ENCODE results near the gene CSNK2A1.

The CSNK2A1 gene

DNA sequence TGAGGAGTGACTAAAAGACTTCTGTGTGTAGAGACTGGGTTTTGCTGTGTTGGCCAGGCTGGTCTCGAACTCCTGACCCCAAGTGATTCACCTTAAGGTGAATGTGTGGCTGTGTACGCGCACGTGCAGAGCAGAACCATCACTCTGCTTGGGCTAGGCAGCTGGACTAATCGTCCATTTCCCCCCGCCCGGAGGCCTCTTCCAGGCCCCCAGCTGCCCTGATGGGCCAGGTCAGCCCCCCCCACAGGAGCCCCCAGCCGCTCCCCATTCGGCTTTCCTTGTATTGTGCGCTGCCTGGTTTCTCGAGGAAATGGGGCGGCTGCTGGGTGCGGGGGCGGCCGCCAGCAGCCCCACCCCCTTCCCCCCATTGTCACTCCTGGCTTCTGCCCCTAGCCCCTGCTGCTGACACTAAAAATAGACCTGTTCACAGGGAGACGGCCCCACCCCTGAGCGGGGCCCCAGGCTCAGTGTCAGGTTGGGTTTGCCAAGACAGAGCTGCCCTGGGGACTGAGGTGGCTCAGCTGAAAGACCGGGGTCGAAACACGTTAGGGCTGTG lies 24.6 kb upstream of the CSNK2A1 start:
- no peak overlapping the region for H3K4me3 ChIP-seq (ENCODE audit: low read depth, low read length)

DNA sequence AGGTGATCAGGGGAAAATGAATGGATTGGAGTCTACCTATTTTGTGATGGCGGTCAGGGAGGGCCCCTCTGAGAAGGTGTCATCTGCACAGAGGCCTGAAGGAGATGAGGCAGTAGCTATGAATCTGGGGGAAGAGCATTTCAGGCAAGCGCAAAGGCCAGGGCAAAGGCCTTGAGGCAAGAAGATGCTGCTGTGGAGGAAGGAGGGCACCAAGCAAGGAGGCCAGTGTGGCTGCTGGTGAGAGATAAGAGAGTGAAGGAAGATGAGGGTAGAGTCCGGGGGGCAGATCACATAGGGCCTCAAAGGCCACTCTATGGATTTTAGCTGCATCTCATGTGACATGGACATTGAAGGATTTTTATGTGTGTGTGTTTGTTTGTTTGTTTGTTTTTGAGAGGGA lies 20.6 kb upstream of the CSNK2A1 start:
- no peak overlapping the region for H3K4me3 ChIP-seq (ENCODE audit: low read depth, low read length)

DNA sequence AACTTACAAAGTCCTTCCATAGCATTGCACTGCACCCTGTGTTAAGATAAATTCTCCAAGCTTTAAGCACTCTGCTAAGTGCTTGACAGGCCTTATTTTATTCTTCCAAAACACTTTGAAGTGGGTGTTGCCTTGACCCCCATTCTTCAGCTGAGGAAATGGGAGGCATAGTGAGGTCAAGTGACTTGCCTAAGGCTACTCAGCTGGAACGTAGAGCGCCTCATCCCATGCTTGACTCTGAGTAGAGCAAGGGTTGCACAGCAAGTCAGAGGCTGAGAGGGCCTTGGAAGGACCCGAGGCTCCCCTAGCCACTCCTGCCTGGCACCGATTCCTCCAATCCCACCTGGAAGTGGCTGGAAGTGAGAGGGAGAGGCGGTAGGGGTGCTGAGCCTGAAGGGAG lies 19.6 kb upstream of the CSNK2A1 start:
- H3K4me3 ChIP-seq (ENCODE audit: low read depth, low read length) = no peak overlapping the region

DNA sequence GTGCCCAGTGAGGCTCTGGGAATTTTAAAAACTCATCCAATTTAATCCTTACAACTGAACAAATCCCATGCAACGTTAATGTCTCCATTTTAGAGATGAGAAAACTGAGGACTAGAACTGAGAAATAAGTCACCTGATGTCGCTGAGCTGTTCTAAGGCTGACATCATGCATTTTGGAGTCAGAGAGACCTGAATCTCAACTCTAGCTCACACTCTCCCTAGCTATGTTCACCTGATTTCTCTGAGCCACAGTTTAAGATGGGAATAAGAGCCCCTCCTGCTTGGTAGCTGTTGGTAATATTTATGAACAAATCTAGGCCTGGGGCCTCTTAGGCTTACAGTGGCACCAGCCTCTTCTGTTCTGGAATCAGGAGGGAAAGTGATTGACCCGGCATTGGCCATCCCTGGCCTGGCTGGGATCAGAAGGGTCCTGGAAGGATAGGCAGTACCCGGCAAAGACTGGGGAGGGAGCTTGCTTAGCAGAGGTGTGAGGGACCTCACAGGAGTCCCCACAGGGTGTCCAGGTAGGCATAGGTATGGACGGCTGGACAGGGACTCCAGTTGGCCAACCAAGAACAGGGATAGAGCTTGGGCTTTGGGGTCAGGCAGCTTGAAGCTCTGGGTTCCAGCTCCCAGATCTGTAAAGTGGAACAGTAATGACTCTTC lies 18.8 kb upstream of the CSNK2A1 start:
- H3K4me3 ChIP-seq (ENCODE audit: low read depth, low read length) = no peak overlapping the region

DNA sequence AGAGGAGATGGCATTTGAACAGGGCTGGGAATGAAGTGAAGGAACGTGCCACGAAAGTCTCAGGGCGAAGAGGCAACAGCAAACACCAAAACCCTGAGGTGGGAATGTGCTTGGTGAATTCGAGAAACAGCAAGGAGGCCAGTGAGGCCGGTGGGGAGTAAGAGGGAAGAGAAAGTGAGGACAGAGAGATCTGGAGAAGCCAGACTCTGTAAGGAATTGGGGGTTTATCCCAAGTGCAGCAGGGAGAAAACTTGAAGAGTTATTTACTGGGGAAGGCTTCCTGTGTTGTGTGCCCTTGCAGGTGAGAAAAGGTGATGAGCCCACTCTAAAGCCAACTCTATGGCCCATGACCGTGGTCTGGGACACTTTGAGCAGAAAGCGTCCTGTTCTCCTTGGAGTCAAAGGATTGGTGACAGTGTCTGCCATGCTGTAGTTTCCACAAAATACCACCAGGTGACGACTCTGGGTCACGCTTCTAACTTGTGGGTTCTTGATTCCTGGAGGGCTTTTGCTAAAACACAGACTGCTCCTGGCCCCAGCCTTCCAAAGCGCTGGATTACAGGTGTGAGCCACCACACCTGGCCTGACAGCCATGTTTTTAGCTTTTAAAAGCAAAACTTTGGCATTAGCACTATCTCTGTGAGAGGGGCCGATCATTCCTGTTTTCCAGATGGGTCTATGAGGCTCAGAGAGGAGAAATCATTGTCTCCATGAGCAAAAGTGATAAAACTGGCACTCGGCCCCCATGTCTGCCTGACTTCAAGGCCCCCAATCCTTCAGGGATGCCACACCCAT lies 18.0 kb upstream of the CSNK2A1 start:
- H3K4me3 ChIP-seq (ENCODE audit: low read depth, low read length) = no peak overlapping the region

DNA sequence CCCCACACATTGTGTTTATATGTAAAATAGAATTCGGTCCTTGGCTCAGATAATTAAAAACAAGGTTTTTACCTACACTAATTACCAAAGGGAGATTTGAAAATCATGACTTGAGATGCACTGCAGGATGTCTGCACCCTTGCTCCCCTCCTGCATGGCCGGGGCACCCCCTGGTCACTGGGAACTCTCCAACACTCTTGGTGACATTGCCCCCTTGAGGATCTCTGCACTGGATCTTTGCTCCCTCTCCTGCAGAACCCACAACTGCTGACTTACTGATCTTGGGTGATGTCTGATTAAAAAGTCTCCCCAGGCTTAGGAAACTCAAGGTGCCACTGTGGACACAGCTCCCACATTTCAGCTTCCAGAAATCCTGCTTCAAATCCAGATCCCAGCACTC lies 17.1 kb upstream of the CSNK2A1 start:
- H3K4me3 ChIP-seq (ENCODE audit: low read depth, low read length) = no peak overlapping the region

DNA sequence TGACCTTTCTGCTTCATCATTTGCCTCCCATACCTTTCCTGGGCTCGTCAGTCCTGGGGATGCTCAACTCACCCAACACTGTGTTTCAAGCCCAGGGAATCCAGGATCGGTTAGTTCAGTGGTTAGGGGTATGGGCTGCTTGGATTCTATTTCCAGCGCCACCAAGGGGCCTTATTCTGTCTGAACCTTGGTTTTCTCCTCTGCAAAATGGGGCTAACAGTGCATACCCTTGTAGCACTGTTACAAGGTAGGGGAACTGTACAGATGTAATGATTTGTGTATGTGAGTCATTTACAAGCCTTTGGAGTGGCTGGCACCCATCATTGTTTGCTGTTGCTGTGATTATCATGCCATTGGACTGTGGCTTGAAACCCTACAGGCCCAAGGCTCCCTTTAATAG lies 14.5 kb upstream of the CSNK2A1 start:
- no peak overlapping the region for H3K4me3 ChIP-seq (ENCODE audit: low read depth, low read length)

DNA sequence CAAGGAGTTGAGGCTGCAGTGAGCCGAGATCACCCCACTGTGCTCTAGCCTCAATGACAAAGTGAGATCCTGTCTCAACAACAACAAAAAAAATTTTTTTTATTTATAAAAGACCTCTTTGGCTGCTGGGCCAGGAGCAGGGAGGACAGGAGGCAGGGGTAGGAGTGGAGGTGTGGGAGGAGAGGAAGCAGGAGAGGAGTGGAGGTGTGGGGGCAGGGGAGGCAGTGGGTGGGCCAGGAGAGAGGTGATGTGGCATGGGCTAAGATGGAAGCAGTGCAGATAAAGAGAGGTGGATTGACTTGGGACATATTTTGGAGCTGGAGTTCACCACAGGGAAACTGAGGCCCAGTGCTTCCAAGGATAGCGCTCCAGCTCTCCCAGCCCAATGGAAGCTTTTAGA lies 13.4 kb upstream of the CSNK2A1 start:
- H3K4me3 ChIP-seq (ENCODE audit: low read depth, low read length) = no peak overlapping the region

DNA sequence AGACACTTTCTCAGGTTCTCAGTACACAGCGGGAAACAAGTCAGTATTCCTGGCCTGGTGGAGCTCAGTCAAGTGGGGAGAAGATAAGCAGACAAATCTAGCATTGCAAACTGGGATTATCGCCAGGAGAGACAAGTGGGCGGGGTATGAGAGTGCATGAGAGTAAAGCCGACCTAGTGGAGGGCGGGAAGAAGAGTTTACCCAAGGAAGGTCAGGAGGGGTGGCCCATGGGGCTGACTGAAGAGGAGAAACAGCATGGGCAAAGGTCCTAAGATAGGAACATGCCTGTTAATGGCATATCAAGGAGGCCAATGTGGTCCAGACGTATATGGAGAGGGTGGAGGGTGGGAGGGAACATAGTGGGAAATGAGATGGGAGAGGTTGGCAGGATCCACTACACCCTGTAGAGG lies 12.4 kb upstream of the CSNK2A1 start:
- H3K4me3 ChIP-seq (ENCODE audit: low read depth, low read length) = no peak overlapping the region

DNA sequence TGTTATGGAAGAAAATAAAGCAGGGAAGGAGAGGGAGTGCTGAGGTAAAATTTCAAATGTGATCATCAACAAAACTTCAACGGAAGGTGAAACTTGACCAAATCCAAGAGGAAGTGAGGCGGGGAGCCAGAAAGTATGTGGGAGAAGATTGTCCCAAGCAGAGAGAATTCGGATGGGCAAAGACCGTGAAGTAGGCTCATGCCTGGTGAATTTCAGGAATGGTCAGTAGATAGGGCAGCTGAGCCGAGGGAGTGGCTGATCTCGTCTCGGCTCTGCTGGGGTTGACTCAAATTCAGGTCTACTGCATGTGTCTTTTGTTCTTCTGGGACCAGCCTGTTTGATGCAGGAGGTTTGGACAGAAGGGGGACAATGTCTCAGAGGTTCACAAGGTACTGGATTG lies 7.0 kb upstream of the CSNK2A1 start:
- H3K4me3 ChIP-seq (ENCODE audit: low read depth, low read length) = no peak overlapping the region

DNA sequence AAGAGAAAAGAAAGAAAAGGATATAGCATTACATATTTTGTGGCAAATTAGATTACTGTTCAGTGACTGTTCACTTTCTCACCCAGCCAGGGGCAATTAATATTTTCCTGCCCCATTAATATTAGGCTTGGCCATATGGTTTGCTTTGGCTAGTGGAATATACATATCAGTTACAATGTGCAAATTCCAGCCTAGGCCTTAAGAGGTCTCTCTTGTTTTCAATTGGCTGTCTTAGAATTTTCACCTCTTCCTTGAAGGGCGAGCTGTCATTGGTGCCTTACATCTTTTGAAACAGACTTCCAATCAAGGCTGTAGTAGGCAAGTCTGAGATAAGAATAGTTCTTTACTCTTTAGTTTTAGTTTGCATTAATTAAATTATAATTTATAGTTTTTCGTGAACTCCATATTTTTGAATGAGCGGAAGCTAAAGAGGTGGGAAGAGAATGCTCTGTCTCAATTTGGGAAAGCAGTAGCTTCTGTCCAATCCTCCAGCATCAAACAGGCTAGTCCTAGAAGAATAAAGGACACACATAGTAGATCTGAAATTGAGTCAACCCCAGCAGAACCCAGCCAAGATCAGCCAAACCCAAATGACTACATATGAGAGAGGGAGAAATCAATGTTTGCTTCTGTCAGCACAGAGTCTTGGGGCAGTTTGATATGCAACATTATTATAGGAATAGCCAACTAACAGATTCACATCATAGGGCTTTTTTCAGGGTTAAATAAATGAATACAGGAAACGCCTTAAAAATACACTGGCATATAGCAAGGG lies 6.3 kb upstream of the CSNK2A1 start:
- H3K4me3 ChIP-seq (ENCODE audit: low read depth, low read length) = no peak overlapping the region

DNA sequence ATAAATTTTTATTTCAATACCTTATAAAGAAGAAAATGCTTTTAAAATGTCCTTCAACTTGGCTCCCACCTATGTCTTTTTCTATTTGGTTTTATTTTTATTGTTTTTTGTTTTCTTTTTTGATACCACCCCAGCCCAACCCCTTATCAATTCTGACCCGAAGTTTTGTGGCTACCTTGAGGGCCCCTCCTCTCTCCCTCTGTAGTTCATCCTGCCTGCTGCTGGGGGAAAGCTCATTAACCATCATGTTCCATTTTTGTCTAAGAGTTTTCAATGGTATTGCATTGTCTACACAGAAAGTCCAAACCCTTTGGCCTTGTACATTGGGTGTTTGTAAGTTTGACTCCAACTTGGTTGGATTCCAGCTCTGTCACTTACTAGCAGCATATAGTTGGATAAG lies 5.3 kb upstream of the CSNK2A1 start:
- H3K4me3 ChIP-seq (ENCODE audit: low read depth, low read length) = no peak overlapping the region

DNA sequence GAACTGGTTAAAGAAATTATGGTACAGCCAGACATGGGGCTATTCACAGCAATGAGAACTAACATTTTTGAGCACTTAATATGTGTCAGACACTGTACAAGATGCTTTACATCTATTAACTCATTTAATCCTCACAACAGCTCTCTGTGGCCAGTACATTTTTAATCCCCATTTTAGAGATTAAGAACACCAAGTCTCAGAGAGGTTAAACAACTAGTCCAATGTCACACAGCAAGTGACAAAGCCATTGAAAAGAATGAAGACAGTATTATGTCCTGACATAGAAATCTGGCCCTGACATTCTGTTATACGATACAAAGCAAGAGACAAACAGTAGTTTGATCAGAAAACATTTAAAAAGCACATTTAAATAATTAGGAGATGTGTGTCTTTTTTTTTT lies 3.8 kb upstream of the CSNK2A1 start:
- no peak overlapping the region for H3K4me3 ChIP-seq (ENCODE audit: low read depth, low read length)

DNA sequence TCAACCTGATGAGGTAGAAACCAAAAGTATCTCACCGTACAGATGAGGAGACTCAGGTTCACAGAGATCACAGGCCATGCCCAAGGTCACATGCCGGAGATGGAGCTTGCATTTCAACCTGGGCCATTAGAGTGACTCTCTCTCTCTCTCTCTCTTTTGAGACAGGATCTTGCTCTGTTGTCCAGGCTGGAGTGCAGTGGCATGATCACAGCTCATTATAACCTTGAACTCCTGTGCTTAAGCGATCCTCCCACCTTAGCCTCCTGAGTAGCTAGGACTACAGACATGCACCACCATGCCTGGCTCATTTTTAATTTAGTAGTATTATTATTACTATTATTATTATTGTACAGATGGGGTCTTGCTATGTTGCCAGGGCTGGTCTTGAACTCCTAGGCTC lies 2.8 kb upstream of the CSNK2A1 start:
- H3K4me3 ChIP-seq (ENCODE audit: low read depth, low read length) = no peak overlapping the region

DNA sequence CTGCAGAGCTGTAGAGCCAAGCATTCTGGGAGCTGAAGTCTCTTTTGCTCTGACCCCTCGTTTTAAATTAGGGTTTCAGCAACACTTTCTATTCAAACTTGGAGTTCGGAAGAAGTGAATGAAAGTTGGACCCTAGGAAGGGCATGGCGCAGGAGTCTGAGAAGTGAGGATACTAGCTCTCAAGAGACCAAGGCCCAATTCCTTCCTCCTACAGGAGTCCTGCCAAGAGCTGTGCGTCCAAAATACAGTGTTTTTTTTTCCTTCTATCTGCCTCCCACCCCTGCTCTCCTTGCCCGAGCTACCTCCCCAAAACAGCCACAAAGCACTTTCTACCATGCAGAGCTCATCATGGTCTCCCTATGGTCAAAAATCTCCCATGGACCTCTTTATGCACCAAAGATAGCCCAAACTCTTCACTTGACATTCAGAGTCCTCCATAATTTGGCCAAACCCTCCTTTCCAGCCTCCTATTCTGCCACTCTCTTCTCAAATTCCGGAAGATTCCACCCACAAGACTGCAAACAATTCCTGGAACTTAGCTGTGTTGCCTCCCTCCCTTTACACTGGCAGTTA lies 649 bp upstream of the CSNK2A1 start:
- no peak overlapping the region for H3K4me3 ChIP-seq (ENCODE audit: low read depth, low read length)

DNA sequence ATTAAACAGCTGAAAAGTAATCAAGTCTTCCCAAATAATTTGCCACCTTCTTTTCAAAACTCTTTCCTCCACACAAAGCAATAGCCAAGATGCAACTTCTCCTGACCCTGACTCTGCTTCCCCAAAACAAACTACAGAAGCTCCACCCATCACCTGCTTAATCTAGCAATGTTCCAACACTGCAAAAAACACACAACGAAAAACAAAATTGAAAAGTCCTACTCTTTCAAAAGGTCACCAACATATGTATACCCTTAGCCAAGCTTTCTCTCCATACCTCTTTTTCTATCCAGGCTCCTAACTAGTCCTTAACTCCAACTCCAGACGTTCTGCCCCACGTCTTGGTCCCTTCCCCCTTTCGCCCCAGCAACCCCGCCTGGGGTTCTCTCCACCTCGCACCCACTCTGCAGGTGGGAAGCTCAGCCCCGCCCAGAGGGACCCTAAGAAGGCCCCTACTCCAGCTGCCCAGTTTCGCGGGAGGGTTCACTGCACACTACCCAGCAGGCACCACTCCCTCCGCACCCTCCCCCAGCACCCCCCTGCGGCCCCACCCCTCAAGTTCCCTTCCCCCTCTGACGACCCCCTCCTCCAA lies 717 bp downstream of the CSNK2A1 start:
- H3K4me3 ChIP-seq (ENCODE audit: low read depth, low read length) = peak overlapping the region; percentile 96

DNA sequence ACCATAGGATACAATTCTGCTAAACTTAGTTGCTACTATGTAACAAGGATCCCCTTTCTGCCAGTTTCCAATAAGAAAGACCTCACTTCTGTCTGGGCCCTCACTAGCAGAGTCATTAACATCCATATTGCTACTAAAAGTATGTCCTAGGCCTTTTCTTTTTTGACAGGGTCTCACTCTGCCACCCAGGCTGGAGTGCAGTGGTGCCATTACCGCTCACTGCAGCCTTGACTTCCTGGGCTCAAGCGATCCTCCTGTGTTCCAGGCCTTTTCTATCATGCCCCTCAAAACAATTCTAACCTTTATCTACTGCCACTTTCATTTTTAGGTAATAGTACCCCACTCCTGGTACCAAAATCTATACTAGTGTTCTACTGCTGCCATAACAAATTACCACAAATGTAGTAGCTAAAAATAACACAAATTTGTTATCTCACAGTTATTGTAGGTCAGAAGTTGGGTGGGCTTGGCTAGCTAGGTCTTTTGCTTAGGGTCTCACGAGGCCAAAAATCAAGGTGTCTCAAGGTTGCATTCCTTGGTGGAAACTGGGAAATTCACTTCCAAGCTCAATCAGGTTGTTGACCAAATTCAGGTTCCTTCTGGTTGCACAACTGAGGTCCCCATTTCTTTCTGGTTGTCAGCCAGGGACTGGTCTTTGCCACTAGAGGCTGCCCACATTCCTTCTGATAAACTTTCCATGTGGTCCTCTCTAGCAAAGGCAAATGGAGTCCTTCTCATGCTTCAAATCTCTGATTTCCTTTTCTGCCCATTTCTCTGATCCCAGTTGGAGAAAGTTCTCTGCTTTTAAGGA lies 3.0 kb downstream of the CSNK2A1 start:
- no peak overlapping the region for H3K4me3 ChIP-seq (ENCODE audit: low read depth, low read length)

DNA sequence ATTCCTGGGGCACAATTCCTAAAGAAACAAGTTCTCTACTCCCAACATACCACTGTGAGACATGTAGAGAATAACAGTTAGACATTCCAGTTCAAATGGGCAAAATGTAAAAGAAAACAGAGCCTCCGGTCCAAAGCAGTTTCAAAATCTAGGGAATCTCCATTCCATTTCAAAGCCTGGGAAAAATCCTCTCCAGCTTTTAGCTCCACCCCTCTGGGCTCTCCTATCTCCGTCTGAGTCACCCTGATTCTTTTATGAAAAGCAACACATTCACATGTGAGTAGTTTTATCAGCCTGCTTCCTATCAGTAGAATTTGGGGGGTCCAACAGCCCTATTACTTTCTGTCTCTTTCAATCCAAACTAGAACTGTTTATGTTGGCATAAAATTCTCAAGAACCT lies 3.7 kb downstream of the CSNK2A1 start:
- no peak overlapping the region for H3K4me3 ChIP-seq (ENCODE audit: low read depth, low read length)

DNA sequence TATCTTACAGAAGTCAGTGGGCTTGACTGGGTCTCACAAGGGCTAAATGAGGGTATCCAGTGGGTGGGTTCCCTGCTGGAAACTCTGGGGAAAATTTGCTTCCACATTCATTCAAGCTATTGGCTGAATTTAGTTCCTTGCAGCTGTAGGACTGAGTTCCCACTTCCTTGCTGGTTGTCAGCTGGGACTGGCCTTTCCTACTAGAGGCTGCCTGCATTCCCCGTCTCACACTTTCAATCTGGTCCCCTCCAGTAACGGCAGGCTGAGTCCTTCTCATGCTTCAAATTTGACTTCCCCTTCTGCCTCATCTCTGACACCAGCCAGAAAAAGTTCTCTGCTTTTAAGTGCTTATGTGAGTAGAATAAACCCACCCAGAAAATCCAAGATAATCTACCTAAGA lies 4.4 kb downstream of the CSNK2A1 start:
- no peak overlapping the region for H3K4me3 ChIP-seq (ENCODE audit: low read depth, low read length)

DNA sequence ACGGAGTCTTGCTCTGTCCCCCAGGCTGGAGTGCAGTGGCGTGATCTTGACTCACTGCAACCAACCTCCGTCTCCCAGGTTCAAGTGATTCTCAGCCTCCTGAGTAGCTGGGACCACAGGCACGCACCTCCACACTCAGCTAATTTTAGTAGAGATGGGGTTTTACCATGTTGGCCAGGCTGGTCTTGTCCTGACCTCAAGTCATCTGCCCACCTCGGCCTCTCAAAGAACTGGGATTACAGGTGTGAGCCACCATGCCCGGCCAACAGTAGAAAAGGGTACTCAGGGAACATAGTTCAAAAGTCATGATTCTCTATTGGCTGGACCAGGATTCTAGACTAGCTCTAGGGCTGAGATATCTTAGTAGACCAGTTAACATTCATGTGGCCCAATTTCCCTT lies 5.6 kb downstream of the CSNK2A1 start:
- H3K4me3 ChIP-seq (ENCODE audit: low read depth, low read length) = no peak overlapping the region
